Lung (tissue), 12 donors: ENCODE results near the gene MS4A7. TPM values are rescaled to one million over a fixed set of nuclear protein-coding genes. Genes with fewer than 3 reads are reported as not detected.
"Not testable (repeated sequence)": the region's sequence is repeated elsewhere in the genome, so short reads cannot be mapped to it uniquely, and the experiment has no call there.

Experiments
- ATAC-seq: fragments of 200-7000 bp; cut with Tn5 transposase; one replicate; pipeline ENCODE4 v1.9.1; 2020; ENCODE audit warnings: moderate number of reproducible peaks; ENCODE audit not compliant: insufficient read depth, low FRiP score
- DNase-seq, 3 donors: peaks; one replicate each; pipeline ENCODE4 v3.0.0-alpha.2; 2013 to 2017
- H3K27ac ChIP-seq, 2 donors: one replicate each; pipeline ENCODE4 v1.5.1; 2013; ENCODE audit warnings: mild to moderate bottlenecking in 2 of 2, moderate library complexity in 2 of 2, control low read depth in 1 of 2, inconsistent platforms in 1 of 2, low read depth in 1 of 2, low read length in 1 of 2
- H3K27me3 ChIP-seq, 3 donors: one replicate each; pipeline ENCODE4 v1.5.1; 2013; ENCODE audit warnings: low read length in 2 of 3; ENCODE audit not compliant: control insufficient read depth in 3 of 3, insufficient read depth in 3 of 3
- H3K36me3 ChIP-seq, 4 donors: one replicate each; pipeline ENCODE4 v1.5.1; 2013; ENCODE audit warnings: low read length in 4 of 4, mild to moderate bottlenecking in 1 of 4, moderate library complexity in 1 of 4; ENCODE audit not compliant: control insufficient read depth in 4 of 4, insufficient read depth in 4 of 4
- H3K4me1 ChIP-seq, 5 donors: one replicate each; pipeline ENCODE4 v1.5.1; 2013; ENCODE audit warnings: low read length in 5 of 5, mild to moderate bottlenecking in 2 of 5, moderate library complexity in 1 of 5; ENCODE audit not compliant: control insufficient read depth in 5 of 5, insufficient read depth in 5 of 5
- H3K4me3 ChIP-seq: one replicate; pipeline ENCODE4 v1.5.1; 2013; ENCODE audit warnings: mild to moderate bottlenecking, control low read depth, moderate library complexity
- H3K9ac ChIP-seq, 2 donors: one replicate each; pipeline ENCODE4 v1.5.1; 2013; ENCODE audit warnings: low read length in 2 of 2, control low read depth in 1 of 2; ENCODE audit not compliant: insufficient read depth in 1 of 2
- H3K9me3 ChIP-seq, 4 donors: one replicate each; pipeline ENCODE4 v1.5.1; 2013; ENCODE audit warnings: low read length in 3 of 4, mild to moderate bottlenecking in 1 of 4, moderate library complexity in 1 of 4; ENCODE audit not compliant: control insufficient read depth in 4 of 4, insufficient read depth in 3 of 4
- WGBS, 2 donors: extraction: QIAGEN DNeasy Blood & Tissue Kit; methylation state at CpG; one replicate each; pipeline ENCODE4 v1.1.7; 2013; 5-methylcytosine and 5-hydroxymethylcytosine counted together
- polyA plus RNA-seq, 2 donors: library from polyadenylated mRNA; stranded (reverse); fragments of 200-250 nt; gene quantifications; one replicate each; pipeline ENCODE4 v1.2.1, GENCODE V29; 2013
- total RNA-seq, 2 donors: library from RNA; depleted of rRNA in 1 of 2; stranded (reverse); fragments of >200 nt in 1 of 2; gene quantifications; one replicate each; pipeline ENCODE4 v1.2.1, GENCODE V29; 2014 to 2021
- TF ChIP-seq, protein P1 (sequence below): IDR thresholded peaks from 2 replicates; pipeline ENCODE4 v1.5.1; 2012; ENCODE audit warnings: mild to moderate bottlenecking; ENCODE audit errors: control extremely low read depth, extremely low read depth
- donor health status: control.
- donor health status: control.
- donor health status: Bipolar disorder and iron deficiency.
- donor health status: healthy.
- donor health status: DM: yes; HTN: yes; CAD: no.

Gene MS4A7
- total and polyA plus RNA-seq, 4 donors = 27.7 to 111 (median 48.6) TPM

DNA sequence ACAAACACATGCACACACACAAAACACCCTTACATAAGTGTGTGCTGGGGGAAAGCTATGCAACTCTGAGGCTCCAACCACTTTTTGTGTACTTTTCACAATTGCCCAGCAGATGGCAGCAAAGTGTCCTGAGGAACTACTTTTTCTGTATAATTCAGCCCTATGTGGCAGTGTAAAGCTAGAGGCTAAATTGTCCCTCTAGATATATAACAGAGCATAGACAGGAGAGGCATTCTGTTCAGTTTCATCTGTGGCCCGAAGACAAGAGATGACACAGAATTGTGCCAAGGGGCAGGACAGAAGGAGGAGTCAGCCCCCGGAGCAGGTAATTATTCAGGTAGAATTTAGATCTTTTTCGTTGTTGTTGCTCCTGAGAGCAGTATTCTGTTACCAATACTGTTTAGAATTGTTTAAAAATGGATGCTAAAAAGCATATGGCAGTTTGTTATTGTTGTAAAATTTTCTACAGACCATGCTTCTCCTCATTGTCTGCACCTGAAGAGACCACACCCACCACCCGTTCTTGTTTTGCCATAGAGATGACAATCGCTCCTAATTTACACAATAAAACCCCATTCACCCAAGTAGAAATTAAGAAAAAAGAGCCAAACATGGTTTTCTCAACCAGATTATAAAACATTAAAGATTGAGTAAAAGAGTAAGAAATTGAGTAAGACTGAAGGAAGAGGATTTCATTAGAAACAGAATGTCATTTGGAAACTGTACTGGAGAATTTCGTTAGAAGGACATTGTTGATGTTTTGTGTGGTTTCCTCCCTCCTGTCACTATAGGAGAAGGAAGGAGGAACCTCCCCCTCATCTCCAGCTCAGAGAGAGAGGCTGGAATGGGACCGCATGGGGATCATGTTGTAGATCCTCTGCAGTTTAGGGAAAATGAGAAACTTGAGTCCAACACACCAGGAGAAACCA is 14.5 kb upstream of the MS4A7 start:
- TF ChIP-seq, protein P1, sequence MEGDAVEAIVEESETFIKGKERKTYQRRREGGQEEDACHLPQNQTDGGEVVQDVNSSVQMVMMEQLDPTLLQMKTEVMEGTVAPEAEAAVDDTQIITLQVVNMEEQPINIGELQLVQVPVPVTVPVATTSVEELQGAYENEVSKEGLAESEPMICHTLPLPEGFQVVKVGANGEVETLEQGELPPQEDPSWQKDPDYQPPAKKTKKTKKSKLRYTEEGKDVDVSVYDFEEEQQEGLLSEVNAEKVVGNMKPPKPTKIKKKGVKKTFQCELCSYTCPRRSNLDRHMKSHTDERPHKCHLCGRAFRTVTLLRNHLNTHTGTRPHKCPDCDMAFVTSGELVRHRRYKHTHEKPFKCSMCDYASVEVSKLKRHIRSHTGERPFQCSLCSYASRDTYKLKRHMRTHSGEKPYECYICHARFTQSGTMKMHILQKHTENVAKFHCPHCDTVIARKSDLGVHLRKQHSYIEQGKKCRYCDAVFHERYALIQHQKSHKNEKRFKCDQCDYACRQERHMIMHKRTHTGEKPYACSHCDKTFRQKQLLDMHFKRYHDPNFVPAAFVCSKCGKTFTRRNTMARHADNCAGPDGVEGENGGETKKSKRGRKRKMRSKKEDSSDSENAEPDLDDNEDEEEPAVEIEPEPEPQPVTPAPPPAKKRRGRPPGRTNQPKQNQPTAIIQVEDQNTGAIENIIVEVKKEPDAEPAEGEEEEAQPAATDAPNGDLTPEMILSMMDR = peak; percentile 74
- peak; percentile 69 for ATAC-seq
- WGBS, 2 donors = 27 to 45% methylated on average over 7 of the region's 7 CpGs
- peaks cover 0 to 2% (median 0%) of the 10 kb centered on the region in 5 donors for H3K4me1 ChIP-seq
- no peak overlapping the region for H3K4me3 ChIP-seq
- H3K27ac ChIP-seq = no peak overlapping the region
- no peaks in the 10 kb centered on the region for H3K36me3 ChIP-seq
- H3K27me3 ChIP-seq = no peaks in the 10 kb centered on the region
- H3K9ac ChIP-seq = no peak overlapping the region
- H3K9me3 ChIP-seq = peaks cover 0 to 10% (median 7%) of the 10 kb centered on the region in 4 donors
- DNase-seq = peak; percentile 65 to 81 (median 76)

GRCh38 chr11:60366262-60366904 is 11.9 kb upstream of the MS4A7 start:
- H3K27me3 ChIP-seq, H3K27ac ChIP-seq, H3K9me3 ChIP-seq, H3K4me1 ChIP-seq, H3K9ac ChIP-seq, H3K4me3 ChIP-seq, ATAC-seq, DNase-seq, H3K36me3 ChIP-seq: not testable (repeated sequence)
- WGBS, 2 donors = 89 to 98% methylated on average over 15 of the region's 15 CpGs

DNA sequence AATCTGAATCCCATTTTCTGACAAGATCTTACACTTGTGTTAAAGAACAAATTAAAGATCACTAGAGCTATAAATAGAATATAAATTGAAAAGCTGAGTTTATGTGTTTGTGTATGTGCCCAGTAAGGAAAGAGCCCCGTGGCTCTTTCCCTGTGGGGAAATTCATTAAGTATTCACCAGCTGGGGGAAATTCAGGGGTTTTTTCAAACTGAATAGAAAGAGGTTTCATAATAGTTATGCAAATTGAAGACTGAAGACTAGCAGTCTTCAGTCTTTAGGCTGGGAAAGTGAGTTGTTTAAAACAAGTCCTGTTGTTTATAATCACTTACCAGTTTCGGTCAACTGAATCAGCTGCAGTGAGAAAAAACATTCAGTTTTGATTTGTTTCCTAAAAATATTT is 11.3 kb upstream of the MS4A7 start:
- DNase-seq (no peak), ATAC-seq (no peak)
- Histone ChIP-seq H3K27ac (no peak overlapping the region), H3K4me3 (no peak overlapping the region), H3K9me3 (no peaks in the 10 kb centered on the region), H3K4me1 (peaks cover 0 to 2% (median 0%) of the 10 kb centered on the region in 5 donors), H3K9ac (no peak overlapping the region), H3K36me3 (no peaks in the 10 kb centered on the region), H3K27me3 (no peaks in the 10 kb centered on the region)
- TF ChIP-seq, protein P1 = no peak
- 34 to 36% methylated on average over 2 of the region's 2 CpGs for whole genome bisulfite sequencing, 2 donors

DNA sequence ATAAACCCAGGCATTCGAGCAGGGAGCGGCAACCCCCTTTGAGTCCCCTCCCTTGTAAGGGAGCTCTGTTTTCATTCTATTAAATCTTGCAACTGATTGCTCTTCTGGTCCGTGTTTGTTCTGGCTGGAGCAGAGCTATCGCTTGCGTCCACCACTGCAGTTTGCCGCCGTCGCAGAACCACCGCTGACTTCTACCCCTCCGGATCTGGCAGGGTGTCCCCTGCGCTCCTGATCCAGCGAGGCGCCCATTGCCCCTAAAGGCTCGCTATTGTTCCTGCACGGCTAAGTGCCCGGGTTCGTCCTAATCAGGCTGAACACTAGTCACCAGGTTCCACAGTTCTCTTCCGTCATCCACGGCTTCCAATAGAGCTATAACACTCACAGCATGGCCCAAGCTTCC is 10.4 kb upstream of the MS4A7 start:
- WGBS, 2 donors = 92 to 96% methylated on average over 19 of the region's 19 CpGs
- H3K4me1 ChIP-seq = no peaks in the 10 kb centered on the region
- TF ChIP-seq, protein P1 = no peak
- no peak overlapping the region for H3K9ac ChIP-seq
- H3K9me3 ChIP-seq = no peaks in the 10 kb centered on the region
- H3K4me3 ChIP-seq = no peak overlapping the region
- H3K27ac ChIP-seq = no peak overlapping the region
- DNase-seq = no peak
- no peaks in the 10 kb centered on the region for H3K36me3 ChIP-seq
- ATAC-seq = no peak
- no peaks in the 10 kb centered on the region for H3K27me3 ChIP-seq
